Endodermal cell (in vitro differentiated cells): Measurements from ENCODE around the gene C2CD4B. TPM values are rescaled to one million over a fixed set of nuclear protein-coding genes. Genes with fewer than 3 reads are reported as not detected.

ENCODE experiments used
- DNase-seq: peaks from one replicate; pipeline ENCODE4 v3.0.0-alpha.2; 2017
- H3K27ac ChIP-seq: 2 replicates; pipeline ENCODE4 v1.5.1; 2013; ENCODE audit warnings: mild to moderate bottlenecking, low read depth, low read length, moderate library complexity
- H3K27me3 ChIP-seq: 2 replicates; pipeline ENCODE4 v1.6.1; 2013; ENCODE audit warnings: mild to moderate bottlenecking, low read length, moderate library complexity; ENCODE audit not compliant: insufficient read depth, control insufficient read depth, poor library complexity, severe bottlenecking
- H3K36me3 ChIP-seq: 2 replicates; pipeline ENCODE4 v1.7.0; 2013; ENCODE audit warnings: mild to moderate bottlenecking, low read length, moderate library complexity; ENCODE audit not compliant: control insufficient read depth, insufficient read depth
- H3K4me1 ChIP-seq: one replicate; pipeline ENCODE4 v1.7.0; 2013; ENCODE audit warnings: low read length; ENCODE audit not compliant: control insufficient read depth, insufficient read depth
- H3K4me3 ChIP-seq: 2 replicates; pipeline ENCODE4 v1.5.1; 2013; ENCODE audit warnings: mild to moderate bottlenecking, low read length, moderate library complexity
- H3K9ac ChIP-seq: 2 replicates; pipeline ENCODE4 v1.6.1; 2013; ENCODE audit warnings: mild to moderate bottlenecking, low read length, moderate library complexity; ENCODE audit not compliant: poor library complexity, severe bottlenecking; ENCODE audit errors: extremely low read depth
- H3K9me3 ChIP-seq: 2 replicates; pipeline ENCODE4 v1.6.1; 2013; ENCODE audit warnings: mild to moderate bottlenecking, low read length, moderate library complexity; ENCODE audit not compliant: control insufficient read depth
- H3K27ac Mint-ChIP-seq: 2 replicates; pipeline ENCODE4 v1.8.0; 2020; ENCODE audit warnings: mixed read lengths
- H3K27me3 Mint-ChIP-seq: 2 replicates; pipeline ENCODE4 v1.8.0; 2021; ENCODE audit warnings: mild to moderate bottlenecking, mixed read lengths; ENCODE audit not compliant: insufficient read depth
- H3K36me3 Mint-ChIP-seq: 2 replicates; pipeline ENCODE4 v1.8.0; 2020; ENCODE audit warnings: low read depth, mixed read lengths
- H3K4me1 Mint-ChIP-seq: 2 replicates; pipeline ENCODE4 v1.8.0; 2020; ENCODE audit warnings: mixed read lengths
- H3K4me3 Mint-ChIP-seq: 2 replicates; pipeline ENCODE4 v1.8.0; 2020; ENCODE audit warnings: mild to moderate bottlenecking, moderate library complexity, mixed read lengths
- H3K9me3 Mint-ChIP-seq: 2 replicates; pipeline ENCODE4 v1.8.0; 2020; ENCODE audit warnings: mild to moderate bottlenecking, mixed read lengths
- WGBS, 2 experiments: methylation state at CpG; one replicate each; pipeline versions ENCODE4 v1.1.5 to v1.1.7; 2013; ENCODE audit warnings: missing lambda C conversion rate in 2 of 2, mixed read lengths in 1 of 2; ENCODE audit not compliant: insufficient coverage in 1 of 2, insufficient read length in 1 of 2; 5-methylcytosine and 5-hydroxymethylcytosine counted together
- total RNA-seq, 2 donors: library from RNA; stranded (reverse); fragmentation: NEBNext Ultra II Directional in 1 of 2; extraction: Animal tissue kit (Norgen Biotek cat#: 25700) in 1 of 2; gene quantifications; 2 replicates in 1 of 2; 3 replicates in 1 of 2; pipeline ENCODE4 v1.2.1, GENCODE V29; 2021
- TF ChIP-seq, protein P1 (sequence below): fragments of 200-600 bp; sonication (generic); conservative IDR thresholded peaks from 2 replicates; pipeline ENCODE4 v1.5.0; 2021; ENCODE audit warnings: antibody characterized with exemption, mild to moderate bottlenecking

The C2CD4B gene
- total RNA-seq, 2 donors from 2014 or later: 0.22 to 0.66 TPM

GRCh38 chr15:62208367-62208766, 43.3 kb upstream of the C2CD4B start:
- Mint-ChIP-seq H3K27ac (no peak overlapping the region), H3K27me3 (no peaks in the 10 kb centered on the region), H3K9me3 (peaks cover 58% of the 10 kb centered on the region), H3K36me3 (no peaks in the 10 kb centered on the region), H3K4me1 (peaks cover 12% of the 10 kb centered on the region), H3K4me3 (no peak overlapping the region)
- DNase-seq: no peak
- no peaks in the 10 kb centered on the region for H3K27me3 ChIP-seq
- H3K4me1 ChIP-seq: no peaks in the 10 kb centered on the region
- H3K27ac ChIP-seq: no peak overlapping the region
- peaks cover 40% of the 10 kb centered on the region for H3K9me3 ChIP-seq
- no peaks in the 10 kb centered on the region for H3K36me3 ChIP-seq
- H3K4me3 ChIP-seq: no peak overlapping the region
- H3K9ac ChIP-seq: no peak overlapping the region
- 88 to 95% methylated on average over 9 of the region's 9 CpGs for WGBS, 2 experiments
- TF ChIP-seq, protein P1, sequence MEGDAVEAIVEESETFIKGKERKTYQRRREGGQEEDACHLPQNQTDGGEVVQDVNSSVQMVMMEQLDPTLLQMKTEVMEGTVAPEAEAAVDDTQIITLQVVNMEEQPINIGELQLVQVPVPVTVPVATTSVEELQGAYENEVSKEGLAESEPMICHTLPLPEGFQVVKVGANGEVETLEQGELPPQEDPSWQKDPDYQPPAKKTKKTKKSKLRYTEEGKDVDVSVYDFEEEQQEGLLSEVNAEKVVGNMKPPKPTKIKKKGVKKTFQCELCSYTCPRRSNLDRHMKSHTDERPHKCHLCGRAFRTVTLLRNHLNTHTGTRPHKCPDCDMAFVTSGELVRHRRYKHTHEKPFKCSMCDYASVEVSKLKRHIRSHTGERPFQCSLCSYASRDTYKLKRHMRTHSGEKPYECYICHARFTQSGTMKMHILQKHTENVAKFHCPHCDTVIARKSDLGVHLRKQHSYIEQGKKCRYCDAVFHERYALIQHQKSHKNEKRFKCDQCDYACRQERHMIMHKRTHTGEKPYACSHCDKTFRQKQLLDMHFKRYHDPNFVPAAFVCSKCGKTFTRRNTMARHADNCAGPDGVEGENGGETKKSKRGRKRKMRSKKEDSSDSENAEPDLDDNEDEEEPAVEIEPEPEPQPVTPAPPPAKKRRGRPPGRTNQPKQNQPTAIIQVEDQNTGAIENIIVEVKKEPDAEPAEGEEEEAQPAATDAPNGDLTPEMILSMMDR: no peak

DNA sequence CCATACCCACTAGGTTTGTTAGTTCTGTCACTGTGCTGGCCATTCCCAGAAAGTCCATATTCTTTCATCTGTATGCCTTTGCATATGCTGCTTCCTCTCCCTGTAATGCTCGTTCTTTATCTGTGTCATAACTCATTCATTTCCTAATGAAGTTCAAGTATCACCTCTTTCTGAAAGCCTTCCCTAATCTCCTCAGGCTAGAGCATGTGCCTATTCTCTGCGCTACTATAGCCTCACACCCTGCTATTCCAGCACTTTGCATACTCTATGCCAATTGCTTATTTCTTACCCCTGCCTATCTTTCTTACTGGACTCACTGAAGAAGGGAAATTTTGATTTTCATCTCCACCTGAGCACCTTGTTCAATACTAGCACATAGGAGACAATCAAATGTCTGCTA, 25.6 kb upstream of the C2CD4B start:
- Mint-ChIP-seq H3K4me3 (no peak overlapping the region), H3K27me3 (no peaks in the 10 kb centered on the region), H3K9me3 (peaks cover 13% of the 10 kb centered on the region), H3K4me1 (no peaks in the 10 kb centered on the region), H3K36me3 (peaks cover 2% of the 10 kb centered on the region), H3K27ac (no peak overlapping the region)
- Histone ChIP-seq H3K27ac (no peak overlapping the region), H3K4me1 (no peaks in the 10 kb centered on the region), H3K4me3 (no peak overlapping the region), H3K9me3 (no peaks in the 10 kb centered on the region), H3K27me3 (no peaks in the 10 kb centered on the region), H3K36me3 (no peaks in the 10 kb centered on the region), H3K9ac (no peak overlapping the region)
- WGBS, 2 experiments: 79 to 90% methylated on average over 2 of the region's 2 CpGs
- no peak for DNase-seq
- TF ChIP-seq, protein P1: no peak

DNA sequence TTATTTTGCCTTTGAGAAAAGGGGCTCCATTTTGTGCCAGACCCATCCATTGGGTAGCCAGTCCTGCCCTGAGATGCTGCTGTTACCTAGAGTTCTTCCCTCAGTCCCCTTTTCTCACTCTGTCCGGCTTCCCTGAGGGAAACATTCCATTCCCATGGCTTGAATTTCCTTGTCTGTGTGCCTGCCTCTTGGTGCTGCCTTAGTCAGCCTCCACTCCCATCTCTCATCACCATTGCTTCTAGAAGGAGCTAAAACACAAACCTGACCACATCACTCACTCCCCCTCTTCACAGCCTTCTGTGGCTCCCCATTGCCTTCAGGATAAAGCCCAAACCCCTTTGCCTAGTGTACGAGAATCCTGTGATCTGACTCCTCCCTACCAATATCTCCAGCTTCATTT, 25.2 kb upstream of the C2CD4B start:
- no peaks in the 10 kb centered on the region for H3K4me1 Mint-ChIP-seq
- Histone ChIP-seq H3K4me3 (no peak overlapping the region), H3K27ac (no peak overlapping the region), H3K27me3 (no peaks in the 10 kb centered on the region), H3K36me3 (no peaks in the 10 kb centered on the region), H3K9me3 (no peaks in the 10 kb centered on the region), H3K9ac (no peak overlapping the region), H3K4me1 (no peaks in the 10 kb centered on the region)
- H3K4me3 Mint-ChIP-seq: no peak overlapping the region
- DNase-seq: no peak
- peaks cover 13% of the 10 kb centered on the region for H3K9me3 Mint-ChIP-seq
- TF ChIP-seq, protein P1: no peak
- H3K36me3 Mint-ChIP-seq: peaks cover 2% of the 10 kb centered on the region
- no peaks in the 10 kb centered on the region for H3K27me3 Mint-ChIP-seq
- WGBS, 2 experiments: 84 to 91% methylated on average over 1 to 2 of the region's 2 CpGs
- H3K27ac Mint-ChIP-seq: no peak overlapping the region
